ENCODE results near the gene DNAL1. TPM values are rescaled to one million over a fixed set of nuclear protein-coding genes. Genes with fewer than 3 reads are reported as not detected.

The DNAL1 gene
- total RNA-seq, 1 experiment from 2014 or later: 14.3 TPM

DNA sequence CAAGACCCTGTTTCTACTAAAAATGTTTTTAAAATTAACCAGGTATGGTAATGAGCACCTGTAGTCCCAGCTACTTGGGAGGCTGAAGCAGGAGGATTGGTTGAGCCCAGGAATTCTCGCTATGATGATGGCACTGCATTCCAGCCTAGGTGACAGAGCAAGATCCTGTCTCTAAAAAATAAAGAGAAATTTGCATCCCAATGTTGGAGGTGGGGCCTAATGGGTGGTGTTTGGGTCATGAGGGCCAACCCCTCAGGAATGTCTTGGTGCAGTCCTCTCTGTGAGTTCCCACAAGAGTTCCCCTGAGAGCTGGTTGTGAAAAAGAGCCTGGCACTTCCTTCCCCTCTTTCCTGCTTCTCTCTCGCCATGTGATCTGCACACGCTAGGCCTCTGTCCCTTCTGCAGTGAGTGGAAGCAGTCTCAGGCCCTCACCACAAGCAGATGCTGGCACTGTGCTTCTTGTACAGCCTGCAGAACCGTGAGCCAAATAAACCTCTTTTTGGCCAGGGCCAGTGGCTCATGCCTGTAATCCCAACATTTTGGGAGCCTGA lies 21.2 kb upstream of the DNAL1 start:
- H3K27ac Mint-ChIP-seq: peak overlapping the region; percentile 65; the same call in 1 of the 2 replicates
- TF ChIP-seq, protein P1, sequence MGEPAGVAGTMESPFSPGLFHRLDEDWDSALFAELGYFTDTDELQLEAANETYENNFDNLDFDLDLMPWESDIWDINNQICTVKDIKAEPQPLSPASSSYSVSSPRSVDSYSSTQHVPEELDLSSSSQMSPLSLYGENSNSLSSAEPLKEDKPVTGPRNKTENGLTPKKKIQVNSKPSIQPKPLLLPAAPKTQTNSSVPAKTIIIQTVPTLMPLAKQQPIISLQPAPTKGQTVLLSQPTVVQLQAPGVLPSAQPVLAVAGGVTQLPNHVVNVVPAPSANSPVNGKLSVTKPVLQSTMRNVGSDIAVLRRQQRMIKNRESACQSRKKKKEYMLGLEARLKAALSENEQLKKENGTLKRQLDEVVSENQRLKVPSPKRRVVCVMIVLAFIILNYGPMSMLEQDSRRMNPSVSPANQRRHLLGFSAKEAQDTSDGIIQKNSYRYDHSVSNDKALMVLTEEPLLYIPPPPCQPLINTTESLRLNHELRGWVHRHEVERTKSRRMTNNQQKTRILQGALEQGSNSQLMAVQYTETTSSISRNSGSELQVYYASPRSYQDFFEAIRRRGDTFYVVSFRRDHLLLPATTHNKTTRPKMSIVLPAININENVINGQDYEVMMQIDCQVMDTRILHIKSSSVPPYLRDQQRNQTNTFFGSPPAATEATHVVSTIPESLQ (CRISPR knock-in tag; IDR thresholded peaks at IDR 0.05): no peak
- TF ChIP-seq ZBTB21 (CRISPR knock-in tag; IDR thresholded peaks at IDR 0.05; ENCODE audit: borderline replicate concordance) (no peak), TEAD4 (CRISPR knock-in tag; IDR thresholded peaks at IDR 0.05) (no peak)
- H3K36me3 Mint-ChIP-seq: peaks cover 5% of the 10 kb centered on the region
- ChIA-PET CTCF (no interaction called here), POLR2A (interaction anchor here (0.6 to 1.0 kb wide), 2 partner anchors 11 to 156 kb away, joined by 4 read pairs; no protein-coding TSS in a partner anchor)
- peaks cover 7% of the 10 kb centered on the region; the same call in 1 of the 2 replicates for H3K9me3 Mint-ChIP-seq
- no peak overlapping the region for H3K4me3 Mint-ChIP-seq
- DNase-seq (ENCODE audit: low spot score) (no peak), ATAC-seq (peak; percentile 81)
- H3K4me1 Mint-ChIP-seq: 0 out of 2 replicates have a peak, but pooled peaks cover 3% of the 10 kb centered on the region
- no peaks in the 10 kb centered on the region; the same call in 1 of the 2 replicates for H3K27me3 Mint-ChIP-seq (ENCODE audit: low read depth)

DNA sequence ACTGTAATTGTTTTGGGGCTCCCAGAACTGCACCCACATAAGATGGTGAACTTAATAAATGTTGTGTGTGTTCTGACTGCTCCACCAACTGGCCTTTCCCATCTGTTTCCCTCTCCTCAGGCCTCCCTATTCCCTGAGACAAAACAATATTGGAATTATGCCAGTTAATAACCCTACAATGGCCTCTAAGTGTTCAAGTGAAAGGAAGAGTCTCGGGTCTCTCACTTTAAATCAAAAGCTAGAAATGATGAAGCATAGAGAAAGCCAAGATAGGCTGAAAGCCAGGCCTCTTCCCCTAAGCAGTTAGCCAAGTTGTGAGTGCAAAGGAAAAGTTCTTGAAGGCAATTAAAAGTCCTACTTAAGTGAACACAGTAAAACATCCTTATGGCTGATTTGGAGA lies 19.1 kb upstream of the DNAL1 start:
- H3K9me3 Mint-ChIP-seq: peaks cover 7% of the 10 kb centered on the region; the same call in 1 of the 2 replicates
- no peak for DNase-seq (ENCODE audit: low spot score)
- no peak overlapping the region for H3K4me3 Mint-ChIP-seq
- TF ChIP-seq, protein P2, sequence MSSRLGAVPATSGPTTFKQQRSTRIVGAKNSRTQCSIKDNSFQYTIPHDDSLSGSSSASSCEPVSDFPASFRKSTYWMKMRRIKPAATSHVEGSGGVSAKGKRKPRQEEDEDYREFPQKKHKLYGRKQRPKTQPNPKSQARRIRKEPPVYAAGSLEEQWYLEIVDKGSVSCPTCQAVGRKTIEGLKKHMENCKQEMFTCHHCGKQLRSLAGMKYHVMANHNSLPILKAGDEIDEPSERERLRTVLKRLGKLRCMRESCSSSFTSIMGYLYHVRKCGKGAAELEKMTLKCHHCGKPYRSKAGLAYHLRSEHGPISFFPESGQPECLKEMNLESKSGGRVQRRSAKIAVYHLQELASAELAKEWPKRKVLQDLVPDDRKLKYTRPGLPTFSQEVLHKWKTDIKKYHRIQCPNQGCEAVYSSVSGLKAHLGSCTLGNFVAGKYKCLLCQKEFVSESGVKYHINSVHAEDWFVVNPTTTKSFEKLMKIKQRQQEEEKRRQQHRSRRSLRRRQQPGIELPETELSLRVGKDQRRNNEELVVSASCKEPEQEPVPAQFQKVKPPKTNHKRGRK (CRISPR knock-in tag; IDR thresholded peaks at IDR 0.05; ENCODE audit: borderline replicate concordance): no peak
- TF ChIP-seq TP53 (CRISPR knock-in tag; IDR thresholded peaks at IDR 0.05): no peak
- no peak for TF ChIP-seq ZNF416 (CRISPR knock-in tag; IDR thresholded peaks at IDR 0.05)
- no peak for TF ChIP-seq ZBTB21 (CRISPR knock-in tag; IDR thresholded peaks at IDR 0.05; ENCODE audit: borderline replicate concordance)
- TF ChIP-seq NR1H2 (CRISPR knock-in tag; IDR thresholded peaks at IDR 0.05): no peak
- no peak for TF ChIP-seq SOX15 (CRISPR knock-in tag; IDR thresholded peaks at IDR 0.05)
- no peak for TF ChIP-seq NR3C1 (CRISPR knock-in tag; conservative IDR thresholded peaks at IDR 0.05; ENCODE audit: low read depth)
- TF ChIP-seq FOXP1 (CRISPR knock-in tag; IDR thresholded peaks at IDR 0.05; ENCODE audit: borderline replicate concordance): no peak
- TF ChIP-seq ZNF423 (CRISPR knock-in tag; IDR thresholded peaks at IDR 0.05): no peak
- TF ChIP-seq, protein P3, sequence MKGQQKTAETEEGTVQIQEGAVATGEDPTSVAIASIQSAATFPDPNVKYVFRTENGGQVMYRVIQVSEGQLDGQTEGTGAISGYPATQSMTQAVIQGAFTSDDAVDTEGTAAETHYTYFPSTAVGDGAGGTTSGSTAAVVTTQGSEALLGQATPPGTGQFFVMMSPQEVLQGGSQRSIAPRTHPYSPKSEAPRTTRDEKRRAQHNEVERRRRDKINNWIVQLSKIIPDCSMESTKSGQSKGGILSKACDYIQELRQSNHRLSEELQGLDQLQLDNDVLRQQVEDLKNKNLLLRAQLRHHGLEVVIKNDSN (CRISPR knock-in tag; IDR thresholded peaks at IDR 0.05): no peak
- no peak for TF ChIP-seq NFYB (CRISPR knock-in tag; conservative IDR thresholded peaks at IDR 0.05; ENCODE audit: low read depth)
- TF ChIP-seq OVOL2 (CRISPR knock-in tag; IDR thresholded peaks at IDR 0.05; ENCODE audit: borderline replicate concordance): no peak
- TF ChIP-seq ESRRA (CRISPR knock-in tag; IDR thresholded peaks at IDR 0.05; ENCODE audit: borderline replicate concordance): no peak
- TF ChIP-seq, protein P4, sequence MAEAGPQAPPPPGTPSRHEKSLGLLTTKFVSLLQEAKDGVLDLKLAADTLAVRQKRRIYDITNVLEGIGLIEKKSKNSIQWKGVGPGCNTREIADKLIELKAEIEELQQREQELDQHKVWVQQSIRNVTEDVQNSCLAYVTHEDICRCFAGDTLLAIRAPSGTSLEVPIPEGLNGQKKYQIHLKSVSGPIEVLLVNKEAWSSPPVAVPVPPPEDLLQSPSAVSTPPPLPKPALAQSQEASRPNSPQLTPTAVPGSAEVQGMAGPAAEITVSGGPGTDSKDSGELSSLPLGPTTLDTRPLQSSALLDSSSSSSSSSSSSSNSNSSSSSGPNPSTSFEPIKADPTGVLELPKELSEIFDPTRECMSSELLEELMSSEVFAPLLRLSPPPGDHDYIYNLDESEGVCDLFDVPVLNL (CRISPR knock-in tag; IDR thresholded peaks at IDR 0.05; ENCODE audit: borderline replicate concordance, low read depth): no peak
- TF ChIP-seq, protein P5, sequence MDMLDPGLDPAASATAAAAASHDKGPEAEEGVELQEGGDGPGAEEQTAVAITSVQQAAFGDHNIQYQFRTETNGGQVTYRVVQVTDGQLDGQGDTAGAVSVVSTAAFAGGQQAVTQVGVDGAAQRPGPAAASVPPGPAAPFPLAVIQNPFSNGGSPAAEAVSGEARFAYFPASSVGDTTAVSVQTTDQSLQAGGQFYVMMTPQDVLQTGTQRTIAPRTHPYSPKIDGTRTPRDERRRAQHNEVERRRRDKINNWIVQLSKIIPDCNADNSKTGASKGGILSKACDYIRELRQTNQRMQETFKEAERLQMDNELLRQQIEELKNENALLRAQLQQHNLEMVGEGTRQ (CRISPR knock-in tag; IDR thresholded peaks at IDR 0.05): no peak
- TF ChIP-seq, protein P6, sequence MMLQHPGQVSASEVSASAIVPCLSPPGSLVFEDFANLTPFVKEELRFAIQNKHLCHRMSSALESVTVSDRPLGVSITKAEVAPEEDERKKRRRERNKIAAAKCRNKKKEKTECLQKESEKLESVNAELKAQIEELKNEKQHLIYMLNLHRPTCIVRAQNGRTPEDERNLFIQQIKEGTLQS (CRISPR knock-in tag; conservative IDR thresholded peaks at IDR 0.05): no peak
- CTCF ChIA-PET: interaction anchor here (0.6 kb wide), 1 partner anchor 38 kb away, joined by 5 read pairs; no protein-coding TSS in a partner anchor
- POLR2A ChIA-PET: no interaction called here
- no peak for ATAC-seq
- peaks cover 5% of the 10 kb centered on the region for H3K36me3 Mint-ChIP-seq
- no peak overlapping the region for H3K27ac Mint-ChIP-seq
- no peaks in the 10 kb centered on the region; the same call in 1 of the 2 replicates for H3K27me3 Mint-ChIP-seq (ENCODE audit: low read depth)
- H3K4me1 Mint-ChIP-seq: 0 out of 2 replicates have a peak, but pooled peaks cover 6% of the 10 kb centered on the region
